B cell (primary cell): ENCODE data around the gene PTPRN2. TPM values are rescaled to one million over a fixed set of nuclear protein-coding genes. Genes with fewer than 3 reads are reported as not detected.

Experiments
- ATAC-seq: fragments of 200-7000 bp; cut with Tn5 transposase; one replicate; pipeline ENCODE4 v1.10.0; 2021; ENCODE audit warnings: low read depth, mild to moderate bottlenecking, moderate number of reproducible peaks, moderate library complexity
- CTCF ChIA-PET: fragments of 350-600 bp; sonication (Branson Sonifier 250); formaldehyde crosslinking; loops from one replicate; lab custom pipeline; 2021; ENCODE audit warnings: antibody characterized with exemption, inconsistent platforms; lab: Charles Lee
- POLR2A ChIA-PET: fragments of 350-600 bp; sonication (Branson Sonifier 250); formaldehyde crosslinking; loops from one replicate; lab custom pipeline; 2021; ENCODE audit warnings: antibody characterized with exemption; lab: Charles Lee
- DNase-seq: peaks from one replicate; pipeline ENCODE4 v3.0.0; 2013
- H2AFZ ChIP-seq: 2 replicates; pipeline ENCODE4 v1.6.1; 2012; ENCODE audit warnings: mild to moderate bottlenecking, low read depth, low read length; ENCODE audit not compliant: insufficient read depth, poor library complexity, severe bottlenecking
- H3K27ac ChIP-seq, 2 donors: 1 replicate in 1 of 2; 2 replicates in 1 of 2; pipeline ENCODE4 v1.5.1; 2012 to 2013; ENCODE audit warnings: low read length in 2 of 2, mild to moderate bottlenecking in 2 of 2, moderate library complexity in 1 of 2
- H3K27me3 ChIP-seq, 4 experiments: fragments of 200-600 bp in 1 of 4; sonication (generic) in 1 of 4; replicated peaks in 1 of 4; 1 replicate in 2 of 4; 2 replicates in 2 of 4; pipeline versions ENCODE4 v1.6.1 to v1.7.0; 2013 to 2016; ENCODE audit warnings: low read length in 3 of 4, mild to moderate bottlenecking in 2 of 4, mixed read lengths in 1 of 4, moderate library complexity in 1 of 4; ENCODE audit not compliant: insufficient read depth in 4 of 4, control insufficient read depth in 3 of 4; ENCODE audit errors: control extremely low read depth in 1 of 4
- H3K36me3 ChIP-seq, 2 experiments: replicated peaks in 1 of 2; 1 replicate in 1 of 2; 2 replicates in 1 of 2; pipeline versions ENCODE4 v1.6.1 to v1.7.1; 2013; ENCODE audit warnings: low read length in 1 of 2; ENCODE audit not compliant: insufficient read depth in 2 of 2, control insufficient read depth in 1 of 2; ENCODE audit errors: control extremely low read depth in 1 of 2, extremely low read depth in 1 of 2
- H3K4me1 ChIP-seq, 2 donors: fragments of 200-600 bp in 1 of 2; sonication (generic) in 1 of 2; 1 replicate in 1 of 2; 2 replicates in 1 of 2; pipeline versions ENCODE4 v1.5.1 to v1.6.1; 2013 to 2017; ENCODE audit warnings: low read length in 2 of 2; ENCODE audit not compliant: control insufficient read depth in 2 of 2, insufficient read depth in 2 of 2
- H3K4me2 ChIP-seq: replicated peaks from 2 replicates; pipeline ENCODE3; 2012; ENCODE audit warnings: mild to moderate bottlenecking, low read depth, low read length; ENCODE audit not compliant: poor library complexity, severe bottlenecking
- H3K4me3 ChIP-seq, 5 experiments: fragments of 200-600 bp in 1 of 5; sonication (generic) in 1 of 5; 1 replicate in 3 of 5; 2 replicates in 2 of 5; pipeline versions ENCODE4 v1.5.1 to v1.7.0; 2011 to 2016; ENCODE audit warnings: low read length in 4 of 5, mild to moderate bottlenecking in 4 of 5, low read depth in 2 of 5, control low read depth in 1 of 5, moderate library complexity in 1 of 5; ENCODE audit not compliant: insufficient read depth in 1 of 5; ENCODE audit errors: control extremely low read depth in 1 of 5, extremely low read depth in 1 of 5
- H3K79me2 ChIP-seq: fragments of 200-600 bp; sonication (generic); one replicate; pipeline ENCODE4 v1.6.0; 2016; ENCODE audit warnings: low read length; ENCODE audit not compliant: control insufficient read depth, insufficient read depth
- H3K9ac ChIP-seq: fragments of 200-600 bp; sonication (generic); 2 replicates; pipeline ENCODE4 v1.6.1; 2017; ENCODE audit warnings: mild to moderate bottlenecking, low read length, moderate library complexity
- H3K9me3 ChIP-seq, 3 donors: one replicate each; pipeline versions ENCODE4 v1.6.1 to v1.7.1; 2013; ENCODE audit warnings: low read length in 2 of 3; ENCODE audit not compliant: control insufficient read depth in 2 of 3, insufficient read depth in 1 of 3; ENCODE audit errors: control extremely low read depth in 1 of 3
- H4K20me1 ChIP-seq: 2 replicates; pipeline ENCODE4 v1.6.0; 2012; ENCODE audit warnings: mild to moderate bottlenecking, low read length; ENCODE audit not compliant: insufficient read depth, control insufficient read depth, poor library complexity, severe bottlenecking
- H3K27ac Mint-ChIP-seq: one replicate; pipeline ENCODE4 v1.8.0; 2021; ENCODE audit warnings: mixed read lengths
- H3K27me3 Mint-ChIP-seq: one replicate; pipeline ENCODE4 v1.8.0; 2021; ENCODE audit warnings: mixed read lengths
- H3K4me1 Mint-ChIP-seq: one replicate; pipeline ENCODE4 v1.8.0; 2021; ENCODE audit warnings: mixed read lengths
- H3K4me3 Mint-ChIP-seq: one replicate; pipeline ENCODE4 v1.8.0; 2021; ENCODE audit warnings: mixed read lengths
- H3K9me3 Mint-ChIP-seq: one replicate; pipeline ENCODE4 v1.8.0; 2022; ENCODE audit warnings: mixed read lengths; ENCODE audit not compliant: insufficient read depth
- CTCF ChIP-seq: fragments of 200-600 bp; IDR thresholded peaks from one replicate; pipeline ENCODE4 v1.8.0; 2022; ENCODE audit warnings: antibody characterized with exemption, mild to moderate bottlenecking
- EZH2 ChIP-seq: IDR thresholded peaks from 2 replicates; pipeline ENCODE4 v1.6.1; 2012; ENCODE audit warnings: borderline replicate concordance, low read depth, mild to moderate bottlenecking, moderate library complexity, low read length; ENCODE audit not compliant: insufficient read depth, poor library complexity, severe bottlenecking
- WGBS: methylation state at CpG from one replicate; pipeline ENCODE4 v1.1.5; 2013; ENCODE audit warnings: missing lambda C conversion rate; ENCODE audit not compliant: insufficient coverage; 5-methylcytosine and 5-hydroxymethylcytosine counted together
- intact Hi-C: fragments of 100-400 bp; cut with micrococcal nuclease; formaldehyde crosslinking; loops from one replicate; pipeline ENCODE4 v1.10.0; 2022
- polyA plus RNA-seq: library from polyadenylated mRNA; depleted of rRNA; stranded (reverse); fragments of >200 nt; gene quantifications from 2 replicates; pipeline ENCODE4 v1.2.3, GENCODE V29; 2012
- total RNA-seq, 2 donors: library from RNA; stranded (reverse); fragments of 120-200 nt in 1 of 2; gene quantifications; 1 replicate in 1 of 2; 2 replicates in 1 of 2; pipeline versions ENCODE4 v1.2.3 to v1.2.4, GENCODE V29; 2013 to 2022

Gene PTPRN2
- total and polyA plus RNA-seq, 2 donors (not counting 1 experiment from before 2014, with no cell fraction given) = 2.0 to 5.0 TPM

- no peak overlapping the region for H3K27ac Mint-ChIP-seq
- POLR2A ChIA-PET = no interaction called here
- ATAC-seq = no peak
Observed at GRCh38 chr7:157938211-157938610, 649.4 kb downstream of the PTPRN2 start.

GRCh38 chr7:157937406-157937805 is 650.2 kb downstream of the PTPRN2 start:
- intact Hi-C loops = no loop called here
- H3K36me3 ChIP-seq = no peaks in the 10 kb centered on the region
- H3K27me3 Mint-ChIP-seq = no peaks in the 10 kb centered on the region
- H3K4me1 Mint-ChIP-seq = no peaks in the 10 kb centered on the region
- no peak overlapping the region for H3K4me3 ChIP-seq
- H3K9ac ChIP-seq = no peak overlapping the region
- no peak for DNase-seq
- H3K79me2 ChIP-seq = no peaks in the 10 kb centered on the region
- no peaks in the 10 kb centered on the region for H3K27me3 ChIP-seq
- H3K27ac Mint-ChIP-seq = no peak overlapping the region
- no peaks in the 10 kb centered on the region for H4K20me1 ChIP-seq
- POLR2A ChIA-PET = no interaction called here
- no peak overlapping the region for H3K4me2 ChIP-seq
- WGBS = 97% methylated on average over 15 of the region's 16 CpGs
- no peak overlapping the region for H2AFZ ChIP-seq
- ATAC-seq = no peak
- H3K4me1 ChIP-seq = no peaks in the 10 kb centered on the region
- CTCF ChIA-PET = no interaction called here
- H3K9me3 ChIP-seq = peaks cover 0 to 39% (median 0%) of the 10 kb centered on the region in 3 donors
- H3K4me3 Mint-ChIP-seq = no peak overlapping the region
- TF ChIP-seq EZH2 (no peak), CTCF (no peak)
- H3K9me3 Mint-ChIP-seq = peaks cover 5% of the 10 kb centered on the region
- no peak overlapping the region for H3K27ac ChIP-seq

More at GRCh38 chr7:157938211-157938610, 649.4 kb downstream of the PTPRN2 start:
- Histone ChIP-seq H3K36me3 (no peaks in the 10 kb centered on the region), H3K27me3 (no peaks in the 10 kb centered on the region), H3K4me3 (no peak overlapping the region), H3K9me3 (peaks cover 0 to 45% (median 0%) of the 10 kb centered on the region in 3 donors), H3K27ac (no peak overlapping the region), H3K79me2 (no peaks in the 10 kb centered on the region), H4K20me1 (no peaks in the 10 kb centered on the region), H3K9ac (no peak overlapping the region), H2AFZ (no peak overlapping the region), H3K4me2 (no peak overlapping the region), H3K4me1 (no peaks in the 10 kb centered on the region)
- intact Hi-C loops = no loop called here
- Mint-ChIP-seq H3K9me3 (peaks cover 2% of the 10 kb centered on the region), H3K4me1 (no peaks in the 10 kb centered on the region), H3K4me3 (no peak overlapping the region), H3K27me3 (no peaks in the 10 kb centered on the region)
- no peak for DNase-seq
- WGBS = 83% methylated on average over 4 of the region's 4 CpGs
- CTCF ChIA-PET = no interaction called here
- TF ChIP-seq EZH2 (no peak), CTCF (no peak)
